Osteoblast (primary cell): ENCODE measurements around the gene CCDC60. TPM values are rescaled to one million over a fixed set of nuclear protein-coding genes. Genes with fewer than 3 reads are reported as not detected.

Source experiments
- DNase-seq: peaks from one replicate; pipeline ENCODE4 v3.0.0; 2011; ENCODE audit warnings: low spot score, mixed read lengths; ENCODE audit not compliant: insufficient read length; ENCODE audit errors: missing footprints
- H2AFZ ChIP-seq: 2 replicates; pipeline ENCODE4 v1.6.0; 2011; ENCODE audit warnings: mild to moderate bottlenecking, low read length
- H3K27ac ChIP-seq: 2 replicates; pipeline ENCODE4 v1.5.1; 2011; ENCODE audit warnings: mild to moderate bottlenecking, low read depth, low read length, moderate library complexity
- H3K27me3 ChIP-seq: 2 replicates; pipeline ENCODE4 v1.6.0; 2012; ENCODE audit warnings: mild to moderate bottlenecking, control low read depth, inconsistent platforms, low read length, moderate library complexity; ENCODE audit not compliant: insufficient read depth
- H3K36me3 ChIP-seq: 2 replicates; pipeline ENCODE4 v1.5.1; 2011; ENCODE audit warnings: mild to moderate bottlenecking, low read length, control low read depth, moderate library complexity; ENCODE audit not compliant: insufficient read depth
- H3K4me1 ChIP-seq: 2 replicates; pipeline ENCODE4 v1.5.1; 2011; ENCODE audit warnings: mild to moderate bottlenecking, low read length, control low read depth, moderate library complexity; ENCODE audit not compliant: insufficient read depth
- H3K4me2 ChIP-seq: 2 replicates; pipeline ENCODE4 v1.6.0; 2011; ENCODE audit warnings: mild to moderate bottlenecking, low read length; ENCODE audit not compliant: insufficient read depth
- H3K4me3 ChIP-seq: fragments of 200-600 bp; sonication (generic); 3 replicates; pipeline ENCODE4 v1.5.1; 2012; ENCODE audit warnings: mild to moderate bottlenecking, low read length, inconsistent platforms; ENCODE audit not compliant: insufficient read depth
- H3K79me2 ChIP-seq: 2 replicates; pipeline ENCODE4 v1.6.0; 2012; ENCODE audit warnings: mild to moderate bottlenecking, low read length, control low read depth, inconsistent platforms; ENCODE audit not compliant: insufficient read depth
- H3K9me3 ChIP-seq: 2 replicates; pipeline ENCODE4 v1.5.1; 2011; ENCODE audit warnings: low read depth, low read length, control low read depth
- H4K20me1 ChIP-seq: 2 replicates; pipeline ENCODE4 v1.6.0; 2012; ENCODE audit warnings: mild to moderate bottlenecking, low read length, control low read depth; ENCODE audit not compliant: insufficient read depth
- CTCF ChIP-seq: IDR thresholded peaks from 2 replicates; pipeline ENCODE4 v1.5.1; 2011; ENCODE audit warnings: mild to moderate bottlenecking, low read depth, low read length, moderate library complexity; ENCODE audit errors: extremely low read depth
- total RNA-seq: library from RNA; depleted of rRNA; stranded (reverse); fragments of >200 nt; gene quantifications from 2 replicates; pipeline ENCODE4 v1.2.3, GENCODE V29; 2012

CCDC60 gene
- total RNA-seq, 1 donor, result not detected

GRCh38 chr12:119500209-119500608 is 165.7 kb downstream of the CCDC60 start:
- Histone ChIP-seq H3K4me3 (no peak overlapping the region), H3K27ac (no peak overlapping the region), H3K9me3 (no peaks in the 10 kb centered on the region), H3K4me1 (no peaks in the 10 kb centered on the region), H3K4me2 (no peak overlapping the region), H2AFZ (no peak overlapping the region), H3K27me3 (no peaks in the 10 kb centered on the region), H3K79me2 (no peaks in the 10 kb centered on the region), H3K36me3 (no peaks in the 10 kb centered on the region), H4K20me1 (no peaks in the 10 kb centered on the region)
- no peak for DNase-seq
- TF ChIP-seq CTCF, result no peak

DNA sequence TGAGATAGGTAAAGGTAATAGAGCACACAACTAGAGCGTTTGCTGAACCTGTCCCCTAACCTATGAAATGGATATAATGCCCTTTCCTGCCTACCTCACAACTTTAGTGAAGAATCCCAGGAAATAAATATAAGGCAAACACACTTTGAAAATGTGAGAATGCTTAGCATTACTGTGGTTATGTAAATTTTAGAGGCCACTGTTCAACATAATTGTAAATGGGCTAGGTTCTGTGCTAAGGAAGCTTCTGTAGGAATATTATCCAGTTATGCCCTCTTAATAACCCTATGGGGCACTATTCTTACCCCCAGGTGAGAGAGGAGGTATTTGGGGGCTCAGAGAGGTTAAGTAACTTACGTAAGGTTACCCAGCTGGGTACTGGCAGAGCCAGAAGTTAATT is 166.5 kb downstream of the CCDC60 start:
- no peak for TF ChIP-seq CTCF
- H2AFZ ChIP-seq, result no peak overlapping the region
- H3K27ac ChIP-seq, result no peak overlapping the region
- H3K27me3 ChIP-seq, result no peaks in the 10 kb centered on the region
- H3K36me3 ChIP-seq, result no peaks in the 10 kb centered on the region
- no peak for DNase-seq
- no peak overlapping the region for H3K4me2 ChIP-seq
- no peaks in the 10 kb centered on the region for H3K79me2 ChIP-seq
- no peaks in the 10 kb centered on the region for H3K4me1 ChIP-seq
- H3K4me3 ChIP-seq, result no peak overlapping the region
- H4K20me1 ChIP-seq, result no peaks in the 10 kb centered on the region
- no peaks in the 10 kb centered on the region for H3K9me3 ChIP-seq

- Histone ChIP-seq H2AFZ (no peak overlapping the region), H4K20me1 (no peaks in the 10 kb centered on the region), H3K27me3 (no peaks in the 10 kb centered on the region), H3K4me3 (no peak overlapping the region), H3K4me1 (no peaks in the 10 kb centered on the region), H3K4me2 (no peak overlapping the region), H3K79me2 (no peaks in the 10 kb centered on the region), H3K27ac (no peak overlapping the region), H3K36me3 (no peaks in the 10 kb centered on the region), H3K9me3 (no peaks in the 10 kb centered on the region)
- no peak for TF ChIP-seq CTCF
- DNase-seq, result peak; percentile 68
Measured at GRCh38 chr12:119505001-119505400, 170.5 kb downstream of the CCDC60 start.

GRCh38 chr12:119512772-119513497 is 178.4 kb downstream of the CCDC60 start:
- Histone ChIP-seq H3K9me3 (no peaks in the 10 kb centered on the region), H3K79me2 (no peaks in the 10 kb centered on the region), H3K27ac (no peak overlapping the region), H3K4me3 (no peak overlapping the region), H3K27me3 (no peaks in the 10 kb centered on the region), H3K4me1 (no peaks in the 10 kb centered on the region), H3K4me2 (no peak overlapping the region), H3K36me3 (no peaks in the 10 kb centered on the region), H2AFZ (no peak overlapping the region), H4K20me1 (no peaks in the 10 kb centered on the region)
- no peak for DNase-seq
- no peak for TF ChIP-seq CTCF
